NCI-H187 treated with DMSO at 0.1 percent for 48 hours (cell line): Measurements from ENCODE around the gene PDE6A.

Experiments
- DNase-seq: peaks from one replicate; lab custom pipeline; 2025; lab: John Stamatoyannopoulos, UW

The PDE6A gene

DNA sequence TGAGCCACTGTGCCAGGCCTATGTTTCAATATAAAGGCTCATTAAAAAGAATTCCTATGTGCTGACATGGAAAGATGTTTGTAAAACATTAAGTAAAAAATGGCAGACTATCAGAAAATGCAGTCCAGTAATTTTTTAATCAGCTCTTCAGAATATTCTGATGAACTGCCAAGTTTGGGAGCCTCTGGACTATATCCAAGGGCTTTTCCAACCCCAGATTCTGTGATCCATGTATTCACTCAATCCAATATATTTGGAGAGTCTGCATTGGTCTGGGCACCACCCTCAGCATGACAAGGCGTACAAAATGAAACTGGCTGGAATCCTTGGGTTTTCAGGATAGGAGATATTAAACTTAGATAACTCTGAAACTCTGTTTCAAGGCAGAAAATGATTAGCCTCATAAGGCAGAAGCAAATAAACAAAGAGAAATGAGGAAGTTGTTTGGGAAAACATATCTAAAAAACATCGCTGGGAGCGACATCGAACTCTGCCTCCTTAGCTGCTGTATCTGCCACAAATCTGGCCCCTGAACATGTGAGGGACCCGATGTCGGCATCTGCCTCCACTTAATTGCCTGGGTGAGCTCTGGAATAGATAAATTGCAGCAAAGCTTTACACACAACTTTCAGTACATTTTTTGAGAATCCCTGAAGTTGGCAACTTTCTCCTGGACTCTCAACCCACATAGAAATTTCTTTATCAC, 14.4 kb downstream of the PDE6A start:
- no peak for DNase-seq

DNA sequence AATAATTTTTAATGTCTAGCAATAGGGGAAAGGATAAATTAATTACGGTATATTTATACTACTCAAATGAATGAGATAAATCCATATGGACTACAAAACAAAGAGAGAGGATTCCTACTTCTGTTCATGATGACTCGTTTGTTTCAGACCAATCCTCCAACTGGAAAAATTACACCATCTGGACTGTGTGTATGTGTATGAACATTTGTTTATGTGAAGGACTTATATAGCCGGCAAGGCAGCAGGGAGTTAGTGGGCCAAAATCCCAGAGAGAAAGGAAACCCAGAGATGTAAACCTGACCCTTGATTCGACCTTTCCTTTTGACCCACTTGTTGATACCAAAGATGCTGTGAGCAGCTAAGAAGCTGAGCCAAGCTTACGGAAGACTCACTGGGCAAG, 20.1 kb downstream of the PDE6A start:
- DNase-seq: no peak

DNA sequence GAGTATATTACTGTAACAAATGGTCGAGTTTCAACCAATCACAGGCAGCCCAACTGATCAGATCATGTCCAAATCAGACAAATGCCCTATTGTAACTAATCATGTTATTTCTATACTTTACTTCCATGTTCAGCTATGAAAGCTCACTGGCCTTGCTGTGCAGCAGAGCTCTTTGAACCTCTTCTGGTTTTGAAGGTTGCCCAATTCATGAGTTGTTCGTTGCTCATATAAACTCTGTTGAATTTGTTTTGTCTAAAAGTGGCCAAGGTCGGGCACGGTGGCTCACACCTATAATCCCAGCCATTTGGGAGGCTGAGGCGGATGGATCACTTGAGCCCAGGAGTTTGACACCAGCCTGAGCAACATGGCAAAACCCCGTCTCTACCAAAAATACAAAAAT, 21.6 kb downstream of the PDE6A start:
- DNase-seq: no peak

DNA sequence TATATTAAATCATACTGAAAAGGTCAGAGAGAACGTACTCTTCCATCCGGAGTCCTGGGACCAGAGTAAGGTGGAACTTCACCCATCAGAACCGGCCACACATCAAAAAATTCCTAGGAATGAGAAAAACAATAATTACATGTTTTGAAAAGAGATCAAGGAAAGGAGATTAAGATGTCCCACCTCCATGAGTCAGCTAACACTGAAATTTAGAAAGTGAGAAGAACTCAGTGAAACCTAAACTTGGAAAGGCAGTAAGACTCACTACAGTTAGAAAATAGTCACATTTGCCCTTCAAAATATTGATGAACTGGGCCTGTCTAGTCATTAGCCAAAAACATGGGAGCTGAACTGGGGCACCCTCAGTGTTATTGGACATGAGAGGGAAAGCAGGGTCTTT, 23.0 kb downstream of the PDE6A start:
- DNase-seq: no peak

DNA sequence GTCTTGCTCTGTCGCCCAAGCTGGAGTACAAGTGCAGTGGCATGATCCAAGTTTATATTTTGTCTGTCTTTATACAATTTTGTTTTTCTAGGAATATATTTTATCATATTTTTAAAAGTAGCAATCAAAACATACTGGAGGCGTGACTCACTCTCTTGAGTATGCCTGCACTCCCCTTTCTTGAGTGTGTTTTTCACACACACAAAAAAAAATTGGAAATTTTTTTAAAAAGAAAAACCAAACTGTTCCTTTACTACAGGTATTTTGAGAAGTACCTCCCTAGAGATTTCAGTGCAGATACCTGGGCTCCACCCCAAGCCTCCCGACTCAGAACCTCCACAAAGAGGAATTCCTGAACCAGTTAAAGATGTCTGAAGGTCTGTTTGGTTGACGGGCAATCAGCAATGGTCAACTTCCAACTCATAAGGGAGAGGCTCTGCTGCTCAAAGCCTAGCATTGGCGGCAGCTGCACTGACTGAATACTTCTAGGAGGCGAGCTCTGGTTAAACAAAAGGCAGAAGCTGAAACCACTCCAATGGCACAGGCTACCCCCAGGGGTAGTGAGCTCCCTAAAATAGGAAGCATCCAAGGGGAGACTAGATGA, 27.4 kb downstream of the PDE6A start:
- DNase-seq: no peak

DNA sequence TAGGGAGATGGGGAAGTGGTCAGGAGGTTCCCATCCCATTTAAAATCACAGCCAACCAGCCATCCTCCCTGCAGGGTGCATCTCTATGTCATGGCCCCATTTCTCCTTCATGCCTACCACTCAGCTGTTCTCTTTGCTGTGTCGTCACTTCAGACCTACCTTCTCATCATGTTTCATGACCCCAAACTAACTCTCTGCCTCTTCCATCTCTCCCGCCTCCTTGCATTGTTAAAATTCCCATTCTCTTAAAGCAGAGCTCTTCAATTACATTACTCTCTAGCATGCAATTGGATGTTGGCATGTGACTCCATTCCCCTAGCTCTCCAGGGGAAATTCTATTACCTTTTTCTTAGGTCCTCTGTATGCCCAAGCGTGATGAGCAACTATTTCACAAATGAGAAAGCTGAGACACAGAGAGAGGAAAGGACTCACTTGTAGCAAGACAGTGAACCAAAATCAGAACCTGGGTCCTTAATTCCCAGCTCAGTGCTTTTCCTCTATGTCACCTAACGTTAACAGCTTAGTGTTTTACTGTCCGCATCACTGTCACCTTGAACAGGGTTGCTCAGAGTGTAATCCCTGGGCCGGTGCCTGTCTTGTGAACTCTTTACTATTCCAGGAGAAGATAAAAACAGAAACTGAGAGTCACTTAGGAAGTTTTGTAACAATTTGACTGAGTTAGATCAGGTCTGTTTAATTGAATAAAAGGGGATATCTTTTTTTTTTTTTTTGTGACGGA, 28.1 kb downstream of the PDE6A start:
- DNase-seq: no peak

DNA sequence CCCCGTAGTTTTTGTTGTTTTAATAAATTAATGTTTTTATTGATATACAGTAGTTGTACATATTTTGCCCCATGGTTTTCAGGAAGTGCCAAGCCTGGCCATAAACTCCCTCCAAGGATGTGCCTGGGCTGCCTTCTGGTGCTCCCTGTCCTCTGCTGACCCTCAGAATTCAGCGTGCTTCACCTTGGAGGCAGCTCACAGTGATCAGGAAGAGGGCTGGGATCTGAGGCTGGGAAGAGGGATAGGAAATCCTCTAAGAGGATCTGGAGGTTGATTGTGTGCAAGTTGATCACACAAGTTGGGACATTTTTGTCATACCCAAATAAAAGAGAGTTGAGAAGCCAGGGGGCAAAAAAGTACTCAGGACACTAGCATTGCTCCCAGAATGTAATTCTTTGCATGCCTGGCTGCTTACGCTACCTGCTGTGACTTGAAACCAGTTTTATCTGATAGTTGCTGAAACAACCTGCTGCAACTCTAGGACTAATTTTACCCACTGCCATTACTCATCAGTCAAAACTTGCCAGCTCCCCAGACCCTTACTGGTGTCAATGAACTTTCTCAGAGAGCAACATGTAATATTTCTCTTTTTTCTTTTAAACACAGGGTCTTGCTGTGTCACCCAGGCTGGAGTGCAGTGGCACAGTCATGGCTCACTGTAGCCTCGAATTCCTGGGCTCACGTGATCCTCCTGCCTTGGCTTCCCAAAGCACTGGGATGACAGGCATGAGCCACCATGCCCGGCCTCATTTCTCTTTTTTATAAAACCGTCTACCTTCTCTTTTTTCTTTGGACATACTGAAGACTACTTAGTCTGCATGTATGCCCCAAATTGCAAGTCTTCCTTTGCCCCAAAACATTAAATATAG, 29.0 kb downstream of the PDE6A start:
- DNase-seq: no peak

DNA sequence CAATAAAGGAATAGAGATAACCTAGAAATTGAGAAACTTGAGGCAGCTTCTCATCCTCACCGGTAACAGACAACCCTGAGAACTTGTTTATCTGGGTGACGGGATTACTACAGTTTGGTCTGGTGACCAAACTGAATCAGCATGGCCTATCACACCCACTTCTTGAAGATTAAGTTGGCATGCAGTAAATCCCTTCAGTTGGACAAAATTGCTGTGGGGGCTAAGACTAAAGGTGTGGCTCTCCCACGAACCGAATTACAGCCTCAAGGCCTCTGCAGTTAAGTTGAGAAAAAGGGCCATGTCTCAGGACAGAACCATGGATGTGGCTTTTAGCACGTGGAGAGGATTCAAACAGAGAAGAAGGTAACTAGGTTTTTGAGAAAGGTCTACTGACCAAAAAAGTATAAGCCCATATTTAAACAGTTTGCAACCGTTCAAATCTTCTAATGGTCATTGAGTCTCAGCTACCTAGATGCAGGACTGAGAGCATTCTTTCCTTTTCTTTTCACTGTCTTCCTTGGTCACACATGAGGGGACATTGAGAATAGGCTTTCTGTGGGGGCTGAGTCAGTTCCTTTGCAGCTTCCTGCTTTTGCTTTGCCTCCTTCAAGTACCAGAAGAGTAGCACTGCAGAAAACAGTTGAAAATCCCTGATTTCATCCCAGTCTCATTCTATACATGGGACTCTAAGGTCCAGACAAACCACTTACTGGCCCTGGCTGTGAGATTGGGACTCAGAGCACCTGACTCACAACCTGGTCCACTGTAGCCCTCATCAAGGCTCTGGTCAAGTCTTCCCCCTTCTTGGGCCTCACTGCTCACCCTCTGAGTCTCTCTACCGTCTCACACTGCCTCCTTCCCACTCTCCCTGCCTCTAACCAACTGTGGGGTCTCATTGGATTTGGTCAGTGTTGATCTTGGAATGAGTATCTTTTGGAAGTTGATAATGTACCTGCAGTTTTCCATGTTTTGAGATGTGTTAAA, 30.9 kb downstream of the PDE6A start:
- no peak for DNase-seq

DNA sequence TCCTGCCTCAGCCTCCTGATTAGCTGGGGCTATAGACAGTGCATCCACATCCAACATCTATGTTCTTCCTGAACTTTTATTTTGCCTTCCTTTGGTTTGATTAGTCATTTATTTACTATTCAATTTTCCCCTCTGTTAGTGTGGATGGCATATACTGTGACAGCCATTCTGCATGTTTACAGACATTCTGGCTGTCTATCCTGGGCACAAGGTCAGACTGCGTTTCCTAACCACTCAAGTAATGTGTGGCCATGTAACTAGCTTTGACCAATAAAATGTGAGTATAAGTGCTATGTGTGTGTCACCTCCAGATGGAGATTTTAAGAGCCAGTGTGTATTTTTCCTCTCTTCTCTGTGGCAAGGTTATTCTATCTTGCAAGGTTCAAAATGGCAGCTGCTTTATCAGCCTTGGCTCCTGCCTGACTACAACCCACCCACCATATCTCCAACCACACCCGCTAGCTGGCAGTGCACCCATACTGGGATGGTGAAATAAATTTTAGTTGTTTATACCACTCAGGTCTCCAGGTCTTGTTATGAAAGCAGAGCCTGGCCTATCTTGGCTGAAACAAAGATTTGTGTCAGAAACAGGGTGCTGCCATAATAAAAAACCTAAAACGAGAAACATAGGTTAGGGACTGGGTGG, 32.2 kb downstream of the PDE6A start:
- DNase-seq: no peak

DNA sequence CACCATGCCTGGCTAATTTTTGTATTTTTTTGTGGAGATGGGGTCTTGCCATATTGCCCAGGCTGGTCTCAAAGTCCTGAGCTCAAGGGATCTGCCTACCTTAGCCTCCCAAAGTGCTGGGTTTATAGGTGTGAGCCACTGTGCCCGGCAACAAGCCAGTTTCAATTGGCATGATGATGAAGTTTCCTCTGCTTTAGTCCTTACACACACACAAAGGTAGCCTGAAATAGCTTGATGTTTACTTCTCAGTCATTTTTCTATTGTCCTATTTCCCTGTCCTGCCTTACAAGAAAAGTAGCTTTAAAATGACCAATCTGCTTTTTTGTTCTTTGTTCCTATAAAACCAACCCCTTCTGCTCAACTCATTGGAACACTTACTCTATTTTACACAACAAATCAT, 33.6 kb downstream of the PDE6A start:
- no peak for DNase-seq

DNA sequence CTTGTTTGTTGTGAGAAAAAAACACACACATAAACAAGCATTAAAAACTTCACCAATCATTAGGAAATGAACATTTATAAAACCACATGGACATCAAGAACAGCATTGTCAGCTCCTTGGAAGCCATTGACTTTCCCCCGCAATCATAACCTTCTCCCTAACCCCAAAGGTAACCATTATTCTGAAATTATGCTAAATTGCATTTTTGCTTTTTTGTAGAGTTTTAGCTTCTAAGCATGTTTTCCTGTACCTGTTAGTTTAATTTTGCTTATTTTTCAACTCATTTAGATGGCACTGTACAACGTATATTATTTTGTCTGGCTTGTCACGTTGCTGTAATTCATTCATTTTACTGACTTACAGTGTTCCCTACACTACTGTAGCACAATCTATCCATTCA, 36.8 kb downstream of the PDE6A start:
- no peak for DNase-seq

DNA sequence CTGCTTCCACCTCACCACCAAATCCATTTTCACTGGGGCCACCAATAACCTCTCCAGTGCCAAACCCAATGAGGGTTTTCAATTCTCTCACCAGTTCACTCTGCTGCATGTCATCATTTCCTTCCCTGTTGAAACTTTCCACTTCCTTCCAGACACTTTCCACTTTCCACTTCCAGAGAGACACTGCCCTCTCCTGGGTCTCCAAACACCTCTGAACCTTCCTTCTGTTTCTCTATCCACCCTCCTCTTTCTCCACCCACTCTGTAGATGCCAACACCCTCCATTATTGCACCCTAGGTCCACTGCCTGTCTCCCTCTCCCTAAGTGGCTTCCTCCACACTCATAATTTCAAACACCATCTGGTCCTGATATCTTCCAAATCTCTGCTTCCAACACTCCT, 39.6 kb downstream of the PDE6A start:
- no peak for DNase-seq

DNA sequence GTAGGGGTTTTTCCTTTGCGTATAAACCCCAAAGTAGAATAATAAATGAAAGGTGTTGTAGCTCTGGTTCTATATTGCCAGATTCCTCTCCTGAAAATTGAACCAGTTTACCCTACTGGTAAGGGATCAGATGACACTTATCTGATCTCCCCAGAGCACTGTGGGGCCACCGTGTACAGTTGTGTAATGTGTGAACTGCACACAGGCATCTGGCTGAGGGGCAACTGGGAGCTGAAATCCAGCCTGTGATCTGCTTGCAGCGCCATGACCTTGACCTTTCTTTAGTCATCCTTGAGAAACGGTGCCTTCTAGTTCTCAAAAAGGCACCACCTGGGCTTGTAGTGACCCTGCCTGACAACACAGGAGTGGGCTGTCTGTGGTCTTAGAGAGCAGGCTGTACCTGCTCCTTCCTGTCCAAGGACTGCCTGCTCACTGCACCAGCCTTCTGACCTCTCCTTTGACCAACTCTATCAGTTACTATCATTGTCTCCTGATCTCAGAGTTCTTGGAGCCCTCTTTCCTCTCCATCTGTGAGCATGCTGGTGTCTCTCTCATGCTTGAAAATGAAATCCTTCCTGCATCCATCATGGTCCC, 40.2 kb downstream of the PDE6A start:
- DNase-seq: no peak

DNA sequence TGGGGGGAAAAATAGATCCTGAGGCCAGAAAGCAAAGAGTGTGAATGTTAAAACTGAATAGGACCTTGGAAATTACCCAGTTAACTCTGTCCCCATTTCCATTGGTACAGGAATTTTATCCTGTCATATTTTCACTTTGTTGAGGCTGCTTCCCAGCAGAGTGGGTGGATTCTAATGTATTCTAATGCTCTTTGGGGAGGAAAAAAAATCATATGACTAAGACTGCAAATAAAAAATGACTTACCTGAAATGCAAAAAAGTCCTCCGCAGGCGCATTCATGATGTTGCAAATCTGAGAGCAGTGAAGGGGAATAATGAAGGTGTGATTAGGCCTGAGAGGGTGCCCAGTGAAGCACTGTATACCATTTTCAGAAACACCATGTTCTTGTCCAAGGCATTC, 41.2 kb downstream of the PDE6A start:
- DNase-seq: no peak

DNA sequence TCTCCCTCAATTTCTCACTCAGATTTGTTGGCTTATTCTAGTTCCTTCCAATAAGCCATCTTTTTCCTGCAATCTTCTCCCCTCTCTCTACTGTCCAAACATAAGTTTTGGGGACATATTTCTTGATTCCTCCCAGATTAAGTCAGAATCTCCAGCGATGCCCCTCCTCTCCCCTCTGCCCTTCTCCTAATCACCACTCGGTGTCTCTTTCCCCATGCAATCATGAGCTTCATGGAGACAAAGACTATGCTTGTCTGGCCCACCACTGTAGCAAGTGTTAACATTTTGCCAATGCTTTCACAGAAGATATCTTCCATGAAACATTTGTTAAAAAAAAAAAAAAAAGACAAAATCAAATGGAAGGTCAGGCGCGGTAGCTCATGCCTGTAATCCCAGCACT, 42.4 kb downstream of the PDE6A start:
- DNase-seq: no peak

DNA sequence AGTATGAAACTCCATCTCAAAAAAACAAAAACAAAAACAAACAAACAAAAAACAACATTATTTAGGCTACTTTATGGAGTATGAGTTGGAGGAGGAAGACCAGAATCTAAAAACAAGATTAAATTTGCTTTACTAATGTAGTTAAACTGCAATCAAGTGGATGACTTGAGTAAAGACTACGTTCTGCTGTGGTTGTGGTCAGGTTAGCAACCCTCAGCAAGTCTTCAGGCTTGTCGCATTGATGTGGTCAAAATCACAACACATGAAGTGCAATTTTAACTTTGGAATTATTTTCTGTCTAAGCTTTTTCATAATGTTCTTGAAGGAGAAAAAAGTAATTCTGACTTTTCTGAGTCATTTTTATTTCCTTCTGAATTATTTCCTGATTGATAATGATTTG, 43.1 kb downstream of the PDE6A start:
- DNase-seq: no peak

DNA sequence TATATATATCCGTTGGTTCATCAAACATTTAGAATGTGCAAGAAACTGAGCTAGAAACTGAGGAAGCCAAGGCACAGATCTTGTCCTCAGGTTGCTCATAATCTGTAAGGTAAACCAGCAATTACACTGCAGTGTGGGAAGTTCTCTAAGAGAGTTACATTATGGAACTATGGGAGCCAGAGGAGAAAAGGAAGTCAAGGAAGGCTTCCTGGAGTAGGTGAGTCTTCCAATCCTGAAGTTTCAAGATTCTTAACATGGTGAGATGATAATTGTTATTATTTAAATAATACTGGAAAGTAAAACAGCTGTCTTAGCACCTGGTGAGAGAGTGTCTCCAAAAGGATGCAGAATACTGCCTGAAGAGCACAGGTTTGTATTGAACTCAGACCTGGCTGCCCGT, 44.2 kb downstream of the PDE6A start:
- DNase-seq: no peak

DNA sequence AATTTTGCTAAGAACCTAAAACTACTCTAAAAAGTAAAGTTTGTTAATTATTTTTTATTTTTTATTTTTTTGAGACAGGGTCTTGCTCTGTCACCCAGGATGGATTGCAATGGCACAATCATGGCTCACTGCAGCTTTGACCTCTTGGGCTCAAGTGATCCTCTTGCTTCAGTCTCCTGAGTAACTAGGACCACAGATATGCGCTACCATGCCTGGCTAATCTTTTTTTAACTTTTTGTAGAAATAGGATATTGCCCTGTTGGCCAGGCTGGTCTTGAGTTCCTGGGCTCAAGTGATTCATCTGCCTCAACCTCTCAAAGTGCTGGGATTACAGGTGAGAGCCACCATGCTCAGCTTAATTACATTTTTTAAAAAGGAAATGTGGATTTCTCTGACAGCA, 45.8 kb downstream of the PDE6A start:
- no peak for DNase-seq

DNA sequence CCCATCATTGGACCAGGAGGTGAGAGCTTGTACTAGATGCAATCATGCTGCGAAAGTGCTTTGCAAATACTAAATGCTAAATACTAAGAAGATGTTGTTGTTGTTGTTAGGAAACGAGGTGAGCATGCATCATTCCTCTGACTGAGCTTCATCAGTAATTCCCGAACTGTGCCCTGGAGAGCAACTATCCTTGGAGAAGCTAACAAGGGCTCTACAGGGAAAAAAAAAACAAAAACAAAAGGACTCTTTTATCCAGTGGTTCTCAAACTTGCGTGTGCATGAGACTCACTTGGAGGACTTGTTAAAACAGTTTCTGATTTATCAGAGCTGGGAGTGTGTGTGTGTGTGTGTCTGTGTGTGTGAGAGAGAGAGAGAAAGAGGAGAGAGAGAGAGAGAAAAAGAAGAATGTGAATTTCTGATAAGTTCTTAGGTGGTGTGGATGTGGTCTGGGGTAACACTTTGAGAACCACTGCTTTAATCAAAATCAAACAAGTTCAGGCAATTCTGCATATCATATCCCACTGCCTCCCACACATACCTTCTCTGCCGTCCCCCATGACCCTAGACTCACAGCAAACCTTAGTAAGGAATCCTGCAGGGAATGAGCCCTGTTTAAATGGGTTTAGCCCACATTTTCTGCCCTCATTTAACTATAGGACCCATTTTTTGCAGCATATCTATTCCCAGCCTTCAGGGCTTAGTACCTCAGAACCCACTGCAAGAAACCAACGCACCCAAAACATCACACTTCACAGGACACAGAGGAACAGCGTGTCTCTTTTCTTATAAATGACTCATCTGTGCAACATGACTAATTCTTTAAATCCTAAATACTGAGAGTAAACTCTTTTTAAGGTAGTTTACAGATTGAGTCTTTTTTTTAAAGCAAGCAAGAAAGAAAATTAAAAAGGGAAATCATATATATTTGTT, 48.9 kb downstream of the PDE6A start:
- no peak for DNase-seq
